ENCODE measurements around the gene DVL2.

The DVL2 gene

GRCh38 chr17:7222093-7222971, 12.0 kb downstream of the DVL2 start:
- H3K27me3 ChIP-seq = no peaks in the 10 kb centered on the region
- H3K36me3 ChIP-seq = peaks cover 14% of the 10 kb centered on the region
- H3K4me3 ChIP-seq (ENCODE audit: low read depth, low read length) = no peak overlapping the region
- DNase-seq = no peak
- no peak for TF ChIP-seq CTCF (IDR thresholded peaks at IDR 0.05; ENCODE audit: low read depth, low read length)
- H3K4me1 ChIP-seq = no peaks in the 10 kb centered on the region
- no peaks in the 10 kb centered on the region for H3K9me3 ChIP-seq

- H3K4me1 ChIP-seq = peaks cover under 1% of the 10 kb centered on the region; the same call in 1 of the 2 replicates
- peaks cover 14% of the 10 kb centered on the region for H3K36me3 ChIP-seq
- no peaks in the 10 kb centered on the region for H3K27me3 ChIP-seq
- TF ChIP-seq CTCF (IDR thresholded peaks at IDR 0.05; ENCODE audit: low read depth, low read length) = no peak
- H3K4me3 ChIP-seq (ENCODE audit: low read depth, low read length) = no peak overlapping the region
- no peak for DNase-seq
- H3K9me3 ChIP-seq = no peaks in the 10 kb centered on the region
These were observed 12.8 kb downstream of the DVL2 start for GRCh38 chr17:7221278-7222092.

GRCh38 chr17:7220593-7221277, 13.6 kb downstream of the DVL2 start:
- Histone ChIP-seq H3K4me1 (peaks cover 5% of the 10 kb centered on the region; the same call in 1 of the 2 replicates), H3K9me3 (no peaks in the 10 kb centered on the region), H3K27me3 (no peaks in the 10 kb centered on the region), H3K36me3 (peaks cover 14% of the 10 kb centered on the region), H3K4me3 (ENCODE audit: low read depth, low read length) (peak overlapping the region; percentile 72)
- TF ChIP-seq CTCF (IDR thresholded peaks at IDR 0.05; ENCODE audit: low read depth, low read length) = peak; percentile 57
- DNase-seq = peak; percentile 67

- DNase-seq = peak; percentile 81
- H3K4me3 ChIP-seq (ENCODE audit: low read depth, low read length) = peak within 1 kb of the TSS; percentile 72
- no peak for TF ChIP-seq CTCF (IDR thresholded peaks at IDR 0.05; ENCODE audit: low read depth, low read length)
- peaks cover 14% of the 10 kb centered on the region for H3K36me3 ChIP-seq
- no peaks in the 10 kb centered on the region for H3K27me3 ChIP-seq
- no peaks in the 10 kb centered on the region for H3K9me3 ChIP-seq
- H3K4me1 ChIP-seq = peaks cover 8% of the 10 kb centered on the region; the same call in 1 of the 2 replicates
These were observed 14.3 kb downstream of the DVL2 start, which contains the start of the genes ACADVL and DLG4 for GRCh38 chr17:7219812-7220592. ACADVL (plus strand) TSS chr17:7219938; CDS start chr17:7219985, 47 bp downstream. DLG4 (minus strand) TSS chr17:7219836.

GRCh38 chr17:7219229-7219811, 15.0 kb downstream of the DVL2 start:
- Histone ChIP-seq H3K4me3 (ENCODE audit: low read depth, low read length) (peak overlapping the region; percentile 72), H3K4me1 (peaks cover 8% of the 10 kb centered on the region; the same call in 1 of the 2 replicates), H3K27me3 (no peaks in the 10 kb centered on the region), H3K36me3 (peaks cover 14% of the 10 kb centered on the region), H3K9me3 (no peaks in the 10 kb centered on the region)
- no peak for TF ChIP-seq CTCF (IDR thresholded peaks at IDR 0.05; ENCODE audit: low read depth, low read length)
- no peak for DNase-seq
